SH-SY5Y (cell line): ENCODE data around the gene RAB3IP.

ENCODE experiments used
- GATA2 ChIP-seq: IDR thresholded peaks from 2 replicates; pipeline ENCODE4 v1.6.1; 2011; ENCODE audit warnings: mild to moderate bottlenecking, low read depth, low read length
- GATA3 ChIP-seq: IDR thresholded peaks from 2 replicates; pipeline ENCODE4 v1.6.1; 2011; ENCODE audit warnings: low read depth, mild to moderate bottlenecking, low read length, moderate library complexity

DNA sequence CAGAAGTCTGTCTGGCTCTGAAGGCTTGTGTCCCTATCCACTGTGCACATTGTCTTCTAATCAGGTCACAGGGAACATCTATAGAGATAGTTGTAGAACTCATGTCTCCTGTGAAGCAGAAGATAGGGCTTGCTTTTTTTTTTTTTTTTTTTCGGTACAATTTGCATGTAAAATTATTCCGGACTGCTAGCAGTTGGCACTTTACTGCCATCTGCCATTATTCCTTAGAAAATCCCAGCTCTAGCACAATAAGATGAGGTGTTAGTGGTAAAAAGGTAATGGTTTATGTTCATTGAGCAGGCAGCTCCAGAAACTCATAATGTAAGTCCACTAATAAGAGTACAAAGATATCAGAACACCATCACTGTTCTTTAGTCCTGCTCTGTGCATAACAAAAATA, 95.0 kb downstream of the RAB3IP start:
- TF ChIP-seq GATA2 (no peak), GATA3 (no peak)
